ENCODE results near the gene CD52. TPM values are rescaled to one million over a fixed set of nuclear protein-coding genes. Genes with fewer than 3 reads are reported as not detected.

Gene CD52
- total and polyA plus RNA-seq, 2 donors (not counting 3 experiments of a cell fraction or from before 2014, with no cell fraction given) = not detected

DNA sequence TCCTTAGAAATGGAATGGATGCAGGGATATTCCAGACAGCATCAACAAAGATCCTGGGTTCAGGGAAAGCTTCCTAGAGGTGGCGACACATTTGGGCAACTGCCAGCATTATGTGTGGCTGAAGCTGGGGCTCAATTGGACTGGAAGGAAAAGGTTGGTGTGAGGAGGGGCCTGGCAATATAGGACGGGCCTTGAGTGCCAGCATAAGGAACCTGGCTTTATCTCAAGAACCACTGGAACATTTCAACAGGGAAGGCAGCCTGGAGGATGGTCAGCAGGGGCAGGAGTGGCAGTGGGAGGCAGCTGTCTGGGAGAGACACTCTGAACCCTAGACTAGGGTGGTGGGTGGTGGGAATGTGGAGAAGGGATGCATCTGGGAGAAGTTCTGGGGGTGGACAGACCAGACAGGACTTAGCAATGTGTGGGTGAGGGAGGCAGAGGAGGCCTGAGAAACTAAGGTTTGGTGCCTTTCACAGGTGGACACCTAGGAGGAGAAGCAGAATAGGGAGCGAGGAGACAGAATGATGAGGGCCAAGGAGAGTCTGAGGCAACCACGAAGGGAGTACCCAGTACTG is 34.4 kb upstream of the CD52 start:
- POLR2A ChIA-PET = interaction anchor here (0.8 kb wide), 1 partner anchor 9 kb away, joined by 4 read pairs; no protein-coding TSS in a partner anchor
- Histone ChIP-seq H3K9me3 (replicated peaks; ENCODE audit: control insufficient read depth, insufficient read depth, low read length) (no peaks in the 10 kb centered on the region), H3K36me3 (ENCODE audit: control insufficient read depth in 2 of 2, extremely low read depth in 1 of 2, insufficient read depth in 2 of 2, low read length in 2 of 2) (peaks cover 0 to 8% of the 10 kb centered on the region in 2 experiments), H3K9me1 (replicated peaks; ENCODE audit: control insufficient read depth, extremely low read depth, insufficient read depth, low read length) (no peaks in the 10 kb centered on the region), H3K27ac (ENCODE audit: insufficient read depth, low read depth, low read length) (no peak overlapping the region), H3K27me3 (ENCODE audit: control insufficient read depth in 2 of 2, insufficient read depth in 2 of 2, low read length in 2 of 2) (no peaks in the 10 kb centered on the region), H3K79me2 (ENCODE audit: control insufficient read depth, insufficient read depth, low read length) (peaks cover 31% of the 10 kb centered on the region), H3K4me2 (ENCODE audit: insufficient read depth, low read length) (no peak overlapping the region), H3K4me3 (replicated peaks in 1 of 3; ENCODE audit: insufficient read depth in 1 of 3, low read depth in 1 of 3, low read length in 3 of 3) (no peak overlapping the region), H2AFZ (ENCODE audit: low read depth, low read length) (no peak overlapping the region), H4K20me1 (replicated peaks; ENCODE audit: control insufficient read depth, extremely low read depth, insufficient read depth, low read length) (no peaks in the 10 kb centered on the region), H3K4me1 (ENCODE audit: control insufficient read depth, extremely low read depth, insufficient read depth, low read length) (peaks cover 39% of the 10 kb centered on the region), H3K9ac (replicated peaks; ENCODE audit: extremely low read depth, insufficient read depth, low read length) (no peak overlapping the region)
- no peak for FAIRE-seq
- no peak for DNase-seq (ENCODE audit: low read depth, low spot score)
- TF ChIP-seq JUN (IDR thresholded peaks at IDR 0.05; ENCODE audit: borderline replicate concordance, insufficient read depth, insufficient read length, low read depth) = no peak
- no peak for TF ChIP-seq MAX (IDR thresholded peaks at IDR 0.05; ENCODE audit: insufficient read depth, insufficient read length)
- no peak for TF ChIP-seq POLR2A (IDR thresholded peaks at IDR 0.05; ENCODE audit: low read depth, low read length)
- no peak for TF ChIP-seq CTCF (IDR thresholded peaks at IDR 0.05; ENCODE audit: extremely low read depth in 1 of 2, insufficient read depth in 1 of 2, low read depth in 1 of 2, low read length in 2 of 2)
- no peak for TF ChIP-seq POLR2AphosphoS5 (IDR thresholded peaks at IDR 0.05; ENCODE audit: insufficient read depth, low read depth, low read length)
- no peak for TF ChIP-seq MYC (IDR thresholded peaks at IDR 0.05; ENCODE audit: low read depth, low read length)
- no peak for TF ChIP-seq GATA2 (IDR thresholded peaks at IDR 0.05; ENCODE audit: insufficient read depth, insufficient read length, low read depth, low read length)
- no peak for TF ChIP-seq FOS (IDR thresholded peaks at IDR 0.05; ENCODE audit: borderline replicate concordance, insufficient read depth, low read length)
- TF ChIP-seq EZH2 (IDR thresholded peaks at IDR 0.05; ENCODE audit: borderline replicate concordance, low read depth, low read length, severe bottlenecking) = no peak
- dilution Hi-C loops (cut with MboI; ENCODE audit: extremely low pct_ligation_motif_present, low sequenced_read_pairs) = no loop called here
- intact Hi-C loops (cut with micrococcal nuclease) = no loop called here
- BruUV-seq (replicated peaks) = no TSS peak
- CTCF ChIA-PET = interaction anchor here (0.6 to 4.3 kb wide), 6 partner anchors 8 to 234 kb away, joined by 3 to 120 read pairs (median 4); partner anchors contain the start of gene CD52
